Liver (tissue), 9 donors: ENCODE results near the gene LPAR1. TPM values are rescaled to one million over a fixed set of nuclear protein-coding genes. Genes with fewer than 3 reads are reported as not detected.

Experiments used
- DNase-seq: peaks from one replicate; pipeline ENCODE4 v3.0.0-alpha.2; 2017; ENCODE audit warnings: low spot score
- H3K27ac ChIP-seq, 2 donors: one replicate each; pipeline ENCODE4 v1.7.0; 2013; ENCODE audit warnings: inconsistent platforms in 2 of 2, low read length in 2 of 2, control low read depth in 1 of 2, low read depth in 1 of 2, mild to moderate bottlenecking in 1 of 2
- H3K27me3 ChIP-seq, 4 donors: one replicate each; pipeline versions ENCODE4 v1.6.1 to v1.7.0; 2013; ENCODE audit warnings: low read length in 3 of 4, inconsistent platforms in 1 of 4, mild to moderate bottlenecking in 1 of 4, moderate library complexity in 1 of 4; ENCODE audit not compliant: control insufficient read depth in 4 of 4, insufficient read depth in 4 of 4
- H3K36me3 ChIP-seq, 4 donors: one replicate each; pipeline versions ENCODE4 v1.6.1 to v1.7.0; 2013; ENCODE audit warnings: low read length in 3 of 4, mild to moderate bottlenecking in 3 of 4, low read depth in 1 of 4, moderate library complexity in 1 of 4; ENCODE audit not compliant: control insufficient read depth in 4 of 4, insufficient read depth in 3 of 4
- H3K4me1 ChIP-seq, 4 donors: one replicate each; pipeline versions ENCODE4 v1.6.1 to v1.7.0; 2013; ENCODE audit warnings: low read length in 3 of 4, mild to moderate bottlenecking in 3 of 4, moderate library complexity in 1 of 4; ENCODE audit not compliant: control insufficient read depth in 4 of 4, insufficient read depth in 4 of 4
- H3K4me3 ChIP-seq, 3 donors: one replicate each; pipeline versions ENCODE4 v1.6.1 to v1.7.0; 2013; ENCODE audit warnings: low read length in 3 of 3, control low read depth in 1 of 3, low read depth in 1 of 3, mild to moderate bottlenecking in 1 of 3
- H3K9ac ChIP-seq, 2 donors: one replicate each; pipeline ENCODE4 v1.7.0; 2013; ENCODE audit warnings: low read length in 2 of 2, mild to moderate bottlenecking in 2 of 2, moderate library complexity in 2 of 2, control low read depth in 1 of 2, low read depth in 1 of 2
- H3K9me3 ChIP-seq, 4 donors: one replicate each; pipeline versions ENCODE4 v1.6.1 to v1.7.0; 2013; ENCODE audit warnings: low read length in 3 of 4; ENCODE audit not compliant: control insufficient read depth in 4 of 4
- ATF3 ChIP-seq: IDR thresholded peaks from 2 replicates; pipeline ENCODE4 v1.6.1; 2016; ENCODE audit warnings: antibody characterized with exemption
- CTCF ChIP-seq: fragments of 150-350 bp; IDR thresholded peaks from 2 replicates; pipeline ENCODE4 v1.5.1; 2017; ENCODE audit warnings: improper control_type of control experiment, low read depth, low read length; ENCODE audit not compliant: missing input control
- EGR1 ChIP-seq, 2 donors: IDR thresholded peaks; 2 replicates each; pipeline ENCODE4 v1.6.1; 2016 to 2018; ENCODE audit warnings: antibody characterized with exemption in 2 of 2, low read depth in 2 of 2
- FOXA1 ChIP-seq: IDR thresholded peaks from 2 replicates; pipeline ENCODE4 v1.6.1; 2016; ENCODE audit warnings: antibody characterized with exemption
- FOXA2 ChIP-seq: IDR thresholded peaks from 2 replicates; pipeline ENCODE4 v1.6.1; 2016; ENCODE audit warnings: antibody characterized with exemption
- GABPA ChIP-seq, 2 donors: IDR thresholded peaks in 1 of 2; conservative IDR thresholded peaks in 1 of 2; 2 replicates each; pipeline ENCODE4 v1.6.1; 2016; ENCODE audit warnings: antibody characterized with exemption in 2 of 2, mild to moderate bottlenecking in 1 of 2, moderate library complexity in 1 of 2
- HNF4A ChIP-seq, 2 donors: conservative IDR thresholded peaks; 2 replicates each; pipeline ENCODE4 v1.6.1; 2016; ENCODE audit warnings: antibody characterized with exemption in 2 of 2, mild to moderate bottlenecking in 2 of 2
- HNF4G ChIP-seq: IDR thresholded peaks from 2 replicates; pipeline ENCODE4 v1.6.1; 2016; ENCODE audit warnings: antibody characterized with exemption
- JUND ChIP-seq, 2 donors: IDR thresholded peaks; 2 replicates each; pipeline ENCODE4 v1.6.1; 2016; ENCODE audit warnings: antibody characterized with exemption in 2 of 2
- MAX ChIP-seq: IDR thresholded peaks from 2 replicates; pipeline ENCODE4 v1.6.1; 2016; ENCODE audit warnings: antibody characterized with exemption
- NR2F2 ChIP-seq: IDR thresholded peaks from 2 replicates; pipeline ENCODE4 v1.6.1; 2016; ENCODE audit warnings: antibody characterized with exemption
- RAD21 ChIP-seq, 2 donors: IDR thresholded peaks; 2 replicates each; pipeline ENCODE4 v1.6.1; 2016; ENCODE audit warnings: antibody characterized with exemption in 2 of 2, mild to moderate bottlenecking in 2 of 2
- REST ChIP-seq: IDR thresholded peaks from 2 replicates; pipeline ENCODE4 v1.6.1; 2016; ENCODE audit warnings: antibody characterized with exemption, mild to moderate bottlenecking
- RXRA ChIP-seq, 2 donors: IDR thresholded peaks; 2 replicates each; pipeline ENCODE4 v1.6.1; 2017 to 2018; ENCODE audit warnings: antibody characterized with exemption in 2 of 2, mild to moderate bottlenecking in 1 of 2
- SP1 ChIP-seq: IDR thresholded peaks from 2 replicates; pipeline ENCODE4 v1.6.1; 2018; ENCODE audit warnings: antibody characterized with exemption, mild to moderate bottlenecking
- TAF1 ChIP-seq: conservative IDR thresholded peaks from 2 replicates; pipeline ENCODE4 v1.6.1; 2016; ENCODE audit warnings: antibody characterized with exemption, mild to moderate bottlenecking
- YY1 ChIP-seq: IDR thresholded peaks from 2 replicates; pipeline ENCODE4 v1.6.1; 2016; ENCODE audit warnings: antibody characterized with exemption, mild to moderate bottlenecking
- ZBTB33 ChIP-seq: IDR thresholded peaks from 2 replicates; pipeline ENCODE4 v1.6.1; 2016; ENCODE audit warnings: antibody characterized with exemption
- WGBS: extraction: QIAGEN DNeasy Blood & Tissue Kit; methylation state at CpG from one replicate; pipeline ENCODE4 v1.1.7; 2013; 5-methylcytosine and 5-hydroxymethylcytosine counted together
- polyA plus RNA-seq, 2 donors: library from polyadenylated mRNA; stranded (reverse) in 1 of 2; unstranded in 1 of 2; fragments of 200-250 nt in 1 of 2; fragments of >200 nt in 1 of 2; fragmentation: Nextera tagmentation in 1 of 2; extraction: Ambion mirVana in 1 of 2; gene quantifications; one replicate each; pipeline versions ENCODE4 v1.2.1 to v1.2.3, GENCODE V29; 2013 to 2015
- total RNA-seq, 2 donors: library from RNA; depleted of rRNA; stranded (reverse); fragments of >200 nt; gene quantifications; one replicate each; pipeline ENCODE4 v1.2.3, GENCODE V29; 2014
- donor health status: healthy.
- donor health status: healthy.
- donor health status: healthy.
- donor health status: healthy.
- donor health status: healthy.

Gene LPAR1
- total and polyA plus RNA-seq, 4 donors: 0.51 to 3.6 (median 1.1) TPM

- no peak overlapping the region for H3K4me3 ChIP-seq
- H3K9ac ChIP-seq: no peak overlapping the region
- WGBS: 85% methylated on average over 1 of the region's 1 CpG
- DNase-seq: no peak
- peaks cover 0 to 2% (median under 1%) of the 10 kb centered on the region in 4 donors for H3K9me3 ChIP-seq
- TF ChIP-seq GABPA (IDR thresholded peaks at IDR 0.05 in 1 of 2, conservative IDR thresholded peaks at IDR 0.05 in 1 of 2): no peak
- TF ChIP-seq FOXA2: no peak
- TF ChIP-seq ZBTB33: no peak
- no peak for TF ChIP-seq RXRA (IDR thresholded peaks at IDR 0.05)
- no peaks in the 10 kb centered on the region for H3K36me3 ChIP-seq
- H3K4me1 ChIP-seq: no peaks in the 10 kb centered on the region
- no peaks in the 10 kb centered on the region for H3K27me3 ChIP-seq
- H3K27ac ChIP-seq: no peak overlapping the region
Observed at GRCh38 chr9:110897943-110898342, 140.3 kb downstream of the LPAR1 start.

GRCh38 chr9:110895147-110895905, 142.9 kb downstream of the LPAR1 start:
- 74% methylated on average over 7 of the region's 7 CpGs for whole genome bisulfite sequencing
- Histone ChIP-seq H3K27me3 (no peaks in the 10 kb centered on the region), H3K36me3 (no peaks in the 10 kb centered on the region), H3K9me3 (no peaks in the 10 kb centered on the region), H3K4me1 (no peaks in the 10 kb centered on the region), H3K27ac (no peak overlapping the region), H3K4me3 (no peak overlapping the region), H3K9ac (no peak overlapping the region)
- DNase-seq: no peak
- no peak for TF ChIP-seq RXRA (IDR thresholded peaks at IDR 0.05)
- TF ChIP-seq NR2F2: peak; percentile 15

GRCh38 chr9:110894731-110895130, 143.5 kb downstream of the LPAR1 start:
- Histone ChIP-seq H3K27ac (no peak overlapping the region), H3K36me3 (no peaks in the 10 kb centered on the region), H3K27me3 (no peaks in the 10 kb centered on the region), H3K9ac (no peak overlapping the region), H3K4me3 (no peak overlapping the region), H3K4me1 (no peaks in the 10 kb centered on the region), H3K9me3 (no peaks in the 10 kb centered on the region)
- WGBS: 90% methylated on average over 5 of the region's 5 CpGs
- TF ChIP-seq EGR1 (IDR thresholded peaks at IDR 0.05; ENCODE audit: low read depth in 2 of 2) (no peak), HNF4A (conservative IDR thresholded peaks at IDR 0.05) (no peak), ZBTB33 (no peak), YY1 (no peak), MAX (no peak), RXRA (IDR thresholded peaks at IDR 0.05) (no peak), GABPA (IDR thresholded peaks at IDR 0.05 in 1 of 2, conservative IDR thresholded peaks at IDR 0.05 in 1 of 2) (no peak), TAF1 (no peak), ATF3 (no peak), NR2F2 (no peak), FOXA1 (no peak), SP1 (no peak), RAD21 (IDR thresholded peaks at IDR 0.05) (no peak), REST (no peak), FOXA2 (no peak), HNF4G (no peak), JUND (IDR thresholded peaks at IDR 0.05) (no peak), CTCF (no peak)
- no peak for DNase-seq
